Epithelial cell of esophagus (primary cell): ENCODE results near the gene ARL14EP.

Source experiments
- DNase-seq: peaks from one replicate; pipeline ENCODE4 v3.0.0; 2010; ENCODE audit warnings: low read depth
- H3K4me3 ChIP-seq: 2 replicates; pipeline ENCODE4 v1.5.1; 2011; ENCODE audit warnings: mild to moderate bottlenecking, low read length, control low read depth
- CTCF ChIP-seq: IDR thresholded peaks from 2 replicates; pipeline ENCODE4 v1.5.1; 2011; ENCODE audit warnings: low read depth, mild to moderate bottlenecking, low read length, control low read depth, inconsistent platforms; ENCODE audit not compliant: insufficient read depth; ENCODE audit errors: missing control alignments

The ARL14EP gene

GRCh38 chr11:30381879-30382278 is 59.0 kb downstream of the ARL14EP start:
- DNase-seq, result no peak
- no peak for TF ChIP-seq CTCF
- no peak overlapping the region for H3K4me3 ChIP-seq
